GM19324 (cell line): ENCODE data around the gene KIF1A.

ENCODE experiments used
- ATAC-seq: cut with Tn5 transposase; IDR thresholded peaks from one replicate; pipeline ENCODE4 v1.9.1; 2021; ENCODE audit warnings: mild to moderate bottlenecking, moderate library complexity; ENCODE audit not compliant: unreplicated experiment, low FRiP score

KIF1A gene

GRCh38 chr2:240721596-240722180, 98.3 kb downstream of the KIF1A start:
- ATAC-seq = no peak

GRCh38 chr2:240720686-240721595, 99.1 kb downstream of the KIF1A start:
- ATAC-seq = no peak

GRCh38 chr2:240719676-240720545, 100.1 kb downstream of the KIF1A start:
- no peak for ATAC-seq

GRCh38 chr2:240718896-240719490, 101.0 kb downstream of the KIF1A start:
- ATAC-seq = no peak

GRCh38 chr2:240717681-240718581, 102.1 kb downstream of the KIF1A start:
- ATAC-seq = no peak

- no peak for ATAC-seq
Observed at GRCh38 chr2:240717181-240717641, 102.8 kb downstream of the KIF1A start.

- no peak for ATAC-seq
Observed at GRCh38 chr2:240716130-240716798, 103.8 kb downstream of the KIF1A start.

- ATAC-seq = no peak
Observed at GRCh38 chr2:240714747-240715725, 105.0 kb downstream of the KIF1A start.

- ATAC-seq = no peak
Observed at GRCh38 chr2:240713928-240714746, 105.9 kb downstream of the KIF1A start.

- no peak for ATAC-seq
Observed at GRCh38 chr2:240713071-240713927, 106.7 kb downstream of the KIF1A start.

GRCh38 chr2:240712121-240712520, 107.9 kb downstream of the KIF1A start:
- no peak for ATAC-seq

GRCh38 chr2:240711701-240712100, 108.3 kb downstream of the KIF1A start:
- ATAC-seq = no peak

GRCh38 chr2:240711296-240711695, 108.7 kb downstream of the KIF1A start:
- no peak for ATAC-seq

GRCh38 chr2:240708457-240708856, 111.6 kb downstream of the KIF1A start:
- ATAC-seq = no peak

- ATAC-seq = no peak
Observed at GRCh38 chr2:240707821-240708220, 112.2 kb downstream of the KIF1A start.
